Astrocyte of the cerebellum (primary cell): ENCODE measurements around the gene BLACAT1.

Experiments used
- DNase-seq: peaks from one replicate; pipeline ENCODE4 v3.0.0-alpha.2; 2011; ENCODE audit warnings: low read depth
- H3K4me3 ChIP-seq: 2 replicates; pipeline ENCODE4 v1.5.1; 2011; ENCODE audit warnings: mild to moderate bottlenecking, low read depth, low read length, moderate library complexity
- CTCF ChIP-seq: IDR thresholded peaks from 2 replicates; pipeline ENCODE4 v1.5.1; 2012; ENCODE audit warnings: low read length, low read depth, moderate library complexity, mild to moderate bottlenecking; ENCODE audit errors: missing control alignments
- in situ Hi-C: cut with HindIII; loops from 2 replicates; pipeline ENCODE4 v1.10.0; 2017; ENCODE audit warnings: low sequenced_read_pairs

The BLACAT1 gene

GRCh38 chr1:205500240-205501233, 44.7 kb upstream of the BLACAT1 start:
- H3K4me3 ChIP-seq = no peak overlapping the region
- in situ Hi-C loops = no loop called here
- no peak for DNase-seq
- no peak for TF ChIP-seq CTCF

GRCh38 chr1:205499789-205500188, 43.9 kb upstream of the BLACAT1 start:
- no peak for DNase-seq
- TF ChIP-seq CTCF = no peak
- in situ Hi-C loops = no loop called here
- H3K4me3 ChIP-seq = no peak overlapping the region

GRCh38 chr1:205497351-205497750, 41.5 kb upstream of the BLACAT1 start:
- in situ Hi-C loops = no loop called here
- no peak for TF ChIP-seq CTCF
- H3K4me3 ChIP-seq = no peak overlapping the region
- DNase-seq = no peak

- no peak for DNase-seq
- no peak overlapping the region for H3K4me3 ChIP-seq
- TF ChIP-seq CTCF = no peak
- in situ Hi-C loops = no loop called here
Measured at GRCh38 chr1:205496661-205497060, 40.8 kb upstream of the BLACAT1 start.

- in situ Hi-C loops = no loop called here
- TF ChIP-seq CTCF = no peak
- DNase-seq = no peak
Measured at GRCh38 chr1:205495237-205495823, 39.5 kb upstream of the BLACAT1 start.

GRCh38 chr1:205494115-205494514, 38.3 kb upstream of the BLACAT1 start:
- DNase-seq = no peak
- H3K4me3 ChIP-seq = no peak overlapping the region
- no peak for TF ChIP-seq CTCF
- in situ Hi-C loops = no loop called here

More at GRCh38 chr1:205495237-205495823, 39.5 kb upstream of the BLACAT1 start:
- no peak overlapping the region for H3K4me3 ChIP-seq
